ENCODE results near the gene DNAAF1.

The DNAAF1 gene

GRCh38 chr16:84178892-84179611 lies 33.9 kb downstream of the DNAAF1 start:
- Histone ChIP-seq H3K36me3 (ENCODE audit: low read depth) (peaks cover 34% of the 10 kb centered on the region), H3K9me3 (ENCODE audit: severe bottlenecking) (no peaks in the 10 kb centered on the region), H3K4me3 (ENCODE audit: severe bottlenecking) (no peak overlapping the region), H3K4me1 (ENCODE audit: insufficient read depth, poor library complexity, severe bottlenecking) (peaks cover 16% of the 10 kb centered on the region), H3K27me3 (ENCODE audit: insufficient read depth, poor library complexity, severe bottlenecking) (no peaks in the 10 kb centered on the region), H3K27ac (ENCODE audit: poor library complexity, severe bottlenecking) (no peak overlapping the region)
- no peak for ATAC-seq (ENCODE audit: low read depth)
- TF ChIP-seq, protein P1, sequence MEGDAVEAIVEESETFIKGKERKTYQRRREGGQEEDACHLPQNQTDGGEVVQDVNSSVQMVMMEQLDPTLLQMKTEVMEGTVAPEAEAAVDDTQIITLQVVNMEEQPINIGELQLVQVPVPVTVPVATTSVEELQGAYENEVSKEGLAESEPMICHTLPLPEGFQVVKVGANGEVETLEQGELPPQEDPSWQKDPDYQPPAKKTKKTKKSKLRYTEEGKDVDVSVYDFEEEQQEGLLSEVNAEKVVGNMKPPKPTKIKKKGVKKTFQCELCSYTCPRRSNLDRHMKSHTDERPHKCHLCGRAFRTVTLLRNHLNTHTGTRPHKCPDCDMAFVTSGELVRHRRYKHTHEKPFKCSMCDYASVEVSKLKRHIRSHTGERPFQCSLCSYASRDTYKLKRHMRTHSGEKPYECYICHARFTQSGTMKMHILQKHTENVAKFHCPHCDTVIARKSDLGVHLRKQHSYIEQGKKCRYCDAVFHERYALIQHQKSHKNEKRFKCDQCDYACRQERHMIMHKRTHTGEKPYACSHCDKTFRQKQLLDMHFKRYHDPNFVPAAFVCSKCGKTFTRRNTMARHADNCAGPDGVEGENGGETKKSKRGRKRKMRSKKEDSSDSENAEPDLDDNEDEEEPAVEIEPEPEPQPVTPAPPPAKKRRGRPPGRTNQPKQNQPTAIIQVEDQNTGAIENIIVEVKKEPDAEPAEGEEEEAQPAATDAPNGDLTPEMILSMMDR (IDR thresholded peaks at IDR 0.05; ENCODE audit: poor library complexity, severe bottlenecking), result no peak
- no peak for DNase-seq (ENCODE audit: low spot score)

DNA sequence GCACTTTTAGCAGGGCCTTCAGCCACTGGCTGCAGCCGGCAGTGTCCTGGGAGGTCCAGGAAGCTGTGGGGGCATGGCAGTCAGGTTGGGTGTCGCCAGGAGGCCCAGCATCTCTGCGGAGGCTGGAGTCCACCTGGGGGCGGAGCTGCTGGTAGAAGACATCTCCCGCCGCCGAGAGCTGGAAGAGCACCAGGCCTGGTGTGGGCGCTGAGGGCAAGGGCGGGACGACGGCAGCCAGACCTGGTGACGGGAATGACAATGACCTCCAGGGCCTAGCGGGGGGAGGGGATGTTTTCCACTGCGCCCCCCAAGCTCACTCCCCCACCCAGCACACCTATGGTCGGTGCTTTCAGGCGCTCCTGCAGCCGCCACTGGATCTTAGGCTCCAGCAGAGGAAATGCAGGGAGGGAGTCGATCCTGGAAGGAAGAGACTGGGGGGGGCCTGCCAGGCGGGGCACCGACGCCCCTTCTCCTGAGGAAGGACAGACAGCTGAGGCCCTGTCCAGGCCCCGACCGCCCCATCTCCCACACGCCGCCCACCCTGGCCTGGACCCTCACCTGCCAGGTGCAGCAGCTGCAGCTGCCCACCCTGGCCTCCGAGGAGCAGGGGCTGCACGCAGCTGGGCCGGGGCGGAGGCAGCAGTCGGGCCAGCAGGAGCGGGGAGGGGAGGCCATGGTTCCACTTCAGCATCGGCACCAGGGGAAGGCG lies 34.7 kb downstream of the DNAAF1 start:
- ATAC-seq (ENCODE audit: low read depth) (no peak), DNase-seq (ENCODE audit: low spot score) (no peak)
- Histone ChIP-seq H3K4me3 (ENCODE audit: severe bottlenecking) (no peak overlapping the region), H3K27ac (ENCODE audit: poor library complexity, severe bottlenecking) (no peak overlapping the region), H3K4me1 (ENCODE audit: insufficient read depth, poor library complexity, severe bottlenecking) (peaks cover 16% of the 10 kb centered on the region), H3K27me3 (ENCODE audit: insufficient read depth, poor library complexity, severe bottlenecking) (no peaks in the 10 kb centered on the region), H3K36me3 (ENCODE audit: low read depth) (peaks cover 40% of the 10 kb centered on the region), H3K9me3 (ENCODE audit: severe bottlenecking) (no peaks in the 10 kb centered on the region)
- TF ChIP-seq, protein P1 (IDR thresholded peaks at IDR 0.05; ENCODE audit: poor library complexity, severe bottlenecking), result no peak

GRCh38 chr16:84180519-84181140 lies 35.5 kb downstream of the DNAAF1 start:
- H3K36me3 ChIP-seq (ENCODE audit: low read depth), result peaks cover 46% of the 10 kb centered on the region
- no peak overlapping the region for H3K4me3 ChIP-seq (ENCODE audit: severe bottlenecking)
- H3K27me3 ChIP-seq (ENCODE audit: insufficient read depth, poor library complexity, severe bottlenecking), result no peaks in the 10 kb centered on the region
- DNase-seq (ENCODE audit: low spot score), result no peak
- H3K9me3 ChIP-seq (ENCODE audit: severe bottlenecking), result no peaks in the 10 kb centered on the region
- TF ChIP-seq, protein P1 (IDR thresholded peaks at IDR 0.05; ENCODE audit: poor library complexity, severe bottlenecking), result no peak
- no peak overlapping the region for H3K27ac ChIP-seq (ENCODE audit: poor library complexity, severe bottlenecking)
- no peak for ATAC-seq (ENCODE audit: low read depth)
- H3K4me1 ChIP-seq (ENCODE audit: insufficient read depth, poor library complexity, severe bottlenecking), result peaks cover 16% of the 10 kb centered on the region

DNA sequence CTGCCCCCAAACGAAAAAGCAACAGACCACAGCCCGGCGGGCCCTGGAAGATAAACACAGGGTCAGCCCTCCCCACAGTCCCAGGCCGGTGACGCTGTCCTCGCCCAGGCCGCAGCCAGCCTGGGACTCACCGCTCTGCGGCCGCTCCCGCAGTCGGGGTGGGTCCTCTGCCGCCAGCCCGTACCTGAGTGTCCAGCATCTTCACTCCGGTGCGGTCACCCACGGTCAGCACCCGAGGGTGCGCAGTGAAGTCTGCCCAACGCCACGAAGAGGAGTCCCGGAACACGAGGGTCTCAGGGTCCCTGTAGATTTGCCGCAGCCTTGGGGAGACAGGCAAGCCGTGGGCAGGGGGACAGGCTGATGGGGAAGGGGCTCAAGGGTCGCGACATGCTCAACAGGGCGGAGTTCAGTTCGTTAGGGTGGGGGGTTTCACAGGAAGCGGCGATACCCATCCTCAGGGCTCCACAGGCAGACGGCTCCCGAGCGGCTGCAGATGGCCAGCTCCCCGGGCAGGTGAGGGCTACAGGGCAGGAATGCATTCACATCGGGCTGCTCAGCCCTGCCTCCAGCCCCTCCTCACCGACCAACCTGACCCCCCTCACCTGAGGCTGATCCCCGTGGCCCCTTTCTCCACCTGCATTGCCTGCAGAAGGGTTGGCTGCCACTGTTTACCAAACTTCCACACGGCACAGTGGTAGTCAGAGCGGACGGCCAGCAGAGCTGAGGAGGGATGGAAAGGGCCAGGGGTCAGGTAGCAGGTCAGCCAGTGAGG lies 36.2 kb downstream of the DNAAF1 start:
- Histone ChIP-seq H3K27me3 (ENCODE audit: insufficient read depth, poor library complexity, severe bottlenecking) (no peaks in the 10 kb centered on the region), H3K9me3 (ENCODE audit: severe bottlenecking) (no peaks in the 10 kb centered on the region), H3K27ac (ENCODE audit: poor library complexity, severe bottlenecking) (no peak overlapping the region), H3K4me3 (ENCODE audit: severe bottlenecking) (no peak overlapping the region), H3K36me3 (ENCODE audit: low read depth) (peaks cover 46% of the 10 kb centered on the region), H3K4me1 (ENCODE audit: insufficient read depth, poor library complexity, severe bottlenecking) (peaks cover 13% of the 10 kb centered on the region)
- TF ChIP-seq, protein P1 (IDR thresholded peaks at IDR 0.05; ENCODE audit: poor library complexity, severe bottlenecking), result no peak
- DNase-seq (ENCODE audit: low spot score), result no peak
- ATAC-seq (ENCODE audit: low read depth), result no peak

Data from RWPE2 (cell line).